Heart left ventricle (tissue), 13 donors: ENCODE results near the gene CRACDL.

Source experiments
- POLR2A ChIP-seq, 2 donors: fragments of 450-650 bp; IDR thresholded peaks; one replicate each; pipeline ENCODE4 v1.6.1; 2017; ENCODE audit warnings: antibody characterized with exemption in 2 of 2, mild to moderate bottlenecking in 2 of 2, moderate library complexity in 2 of 2
- TF ChIP-seq, protein P1 (sequence below), 12 donors: fragments of 200-600 bp; sonication (generic) in 4 of 12; IDR thresholded peaks; one replicate each; pipeline versions ENCODE4 v1.5.0 to v1.8.0; 2018 to 2022; ENCODE audit warnings: antibody characterized with exemption in 12 of 12, mild to moderate bottlenecking in 5 of 12
- donor health status: ischemic (EF 13 %, LVEDD 7.1; RV severe dilation, severe dysfunction).
- donor health status: DM: no; HTN: yes; CAD: no.
- donor health status: DM: no; HTN: no; CAD: no.
- donor health status: ischemic (EF 25% LVEDD 6.9; RV normal size, moderate dysfunction).
- donor health status: ischemic (EF 25% LVEDD 5.7; RV mildly dilated, moderate dysfunction).
- donor health status: ischemic (EF 35%, LVEDD 5.7; RV mildly dilated, moderate dysfunction).
- donor health status: nonischemic (EF 11% LVEDD 7.7; RV severe dilation, severe dysfunction).
- donor health status: DM: yes; HTN: yes; CAD: no.
- donor health status: PGD.
- donor health status: ischemic (EF 29% LVEDD 5.4; RV normal size, mild dysfunction).
- donor health status: nonischemic (EF 23%, LVEDD 6.1; RV moderate dilation, normal function).

GRCh38 chr2:98857001-98857400 is 79.0 kb downstream of the CRACDL start:
- TF ChIP-seq, protein P1, sequence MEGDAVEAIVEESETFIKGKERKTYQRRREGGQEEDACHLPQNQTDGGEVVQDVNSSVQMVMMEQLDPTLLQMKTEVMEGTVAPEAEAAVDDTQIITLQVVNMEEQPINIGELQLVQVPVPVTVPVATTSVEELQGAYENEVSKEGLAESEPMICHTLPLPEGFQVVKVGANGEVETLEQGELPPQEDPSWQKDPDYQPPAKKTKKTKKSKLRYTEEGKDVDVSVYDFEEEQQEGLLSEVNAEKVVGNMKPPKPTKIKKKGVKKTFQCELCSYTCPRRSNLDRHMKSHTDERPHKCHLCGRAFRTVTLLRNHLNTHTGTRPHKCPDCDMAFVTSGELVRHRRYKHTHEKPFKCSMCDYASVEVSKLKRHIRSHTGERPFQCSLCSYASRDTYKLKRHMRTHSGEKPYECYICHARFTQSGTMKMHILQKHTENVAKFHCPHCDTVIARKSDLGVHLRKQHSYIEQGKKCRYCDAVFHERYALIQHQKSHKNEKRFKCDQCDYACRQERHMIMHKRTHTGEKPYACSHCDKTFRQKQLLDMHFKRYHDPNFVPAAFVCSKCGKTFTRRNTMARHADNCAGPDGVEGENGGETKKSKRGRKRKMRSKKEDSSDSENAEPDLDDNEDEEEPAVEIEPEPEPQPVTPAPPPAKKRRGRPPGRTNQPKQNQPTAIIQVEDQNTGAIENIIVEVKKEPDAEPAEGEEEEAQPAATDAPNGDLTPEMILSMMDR (IDR thresholded peaks at IDR 0.05), result no peak
- TF ChIP-seq POLR2A (IDR thresholded peaks at IDR 0.05), result no peak
